Fibroblast of mammary gland (primary cell): ENCODE results near the gene CSTPP1.

Source experiments
- DNase-seq: peaks from one replicate; pipeline ENCODE4 v3.0.0-alpha.2; 2010; ENCODE audit warnings: low read depth
- H3K4me3 ChIP-seq: 2 replicates; pipeline ENCODE4 v1.5.1; 2011; ENCODE audit warnings: low read depth, mild to moderate bottlenecking, low read length, moderate library complexity; ENCODE audit not compliant: control insufficient read depth
- CTCF ChIP-seq: conservative IDR thresholded peaks from 2 replicates; pipeline ENCODE4 v1.5.1; 2011; ENCODE audit warnings: low read depth, low read length, inconsistent platforms; ENCODE audit not compliant: control insufficient read depth, insufficient read depth

The CSTPP1 gene

GRCh38 chr11:47051217-47051616, 114.7 kb downstream of the CSTPP1 start:
- no peak for TF ChIP-seq CTCF

GRCh38 chr11:47052165-47052564, 115.6 kb downstream of the CSTPP1 start:
- H3K4me3 ChIP-seq: no peak overlapping the region
- no peak for TF ChIP-seq CTCF
- no peak for DNase-seq

More at GRCh38 chr11:47051217-47051616, 114.7 kb downstream of the CSTPP1 start:
- no peak overlapping the region for H3K4me3 ChIP-seq
- peak; percentile 63 for DNase-seq

GRCh38 chr11:47052576-47052975, 116.0 kb downstream of the CSTPP1 start:
- no peak for TF ChIP-seq CTCF
- H3K4me3 ChIP-seq: no peak overlapping the region
- DNase-seq: no peak

- DNase-seq: no peak
- no peak for TF ChIP-seq CTCF
- H3K4me3 ChIP-seq: no peak overlapping the region
Measured at GRCh38 chr11:47055534-47055933, 119.0 kb downstream of the CSTPP1 start.

GRCh38 chr11:47056261-47056915, 119.8 kb downstream of the CSTPP1 start:
- no peak overlapping the region for H3K4me3 ChIP-seq
- TF ChIP-seq CTCF: no peak
- peak; percentile 71 for DNase-seq

GRCh38 chr11:47057365-47057764, 120.8 kb downstream of the CSTPP1 start:
- H3K4me3 ChIP-seq: no peak overlapping the region
- TF ChIP-seq CTCF: no peak
- no peak for DNase-seq

- no peak for TF ChIP-seq CTCF
- peak; percentile 29 for DNase-seq
- no peak overlapping the region for H3K4me3 ChIP-seq
Measured at GRCh38 chr11:47060807-47061206, 124.2 kb downstream of the CSTPP1 start.
